CD4-positive, alpha-beta T cell (primary cell): ENCODE measurements around the gene HNRNPA1. TPM values are rescaled to one million over a fixed set of nuclear protein-coding genes. Genes with fewer than 3 reads are reported as not detected.
A peak's percentile ranks its signal among the peaks of the same experiment; 100 is the strongest.
"Not testable (repeated sequence)": the region's sequence is repeated elsewhere in the genome, so short reads cannot be mapped to it uniquely, and the experiment has no call there.

ENCODE experiments used
- ATAC-seq: fragments of 200-7000 bp; cut with Tn5 transposase; one replicate; pipeline ENCODE4 v1.10.0; 2022; ENCODE audit warnings: mild to moderate bottlenecking; ENCODE audit not compliant: poor library complexity
- CTCF ChIA-PET: fragments of 350-600 bp; sonication (Branson Sonifier 250); formaldehyde crosslinking; loops from one replicate; lab custom pipeline; 2021; ENCODE audit warnings: antibody characterized with exemption, inconsistent platforms; lab: Charles Lee
- POLR2A ChIA-PET: fragments of 350-600 bp; sonication (Branson Sonifier 250); formaldehyde crosslinking; loops from one replicate; lab custom pipeline; 2021; ENCODE audit warnings: antibody characterized with exemption, inconsistent platforms; lab: Charles Lee
- DNase-seq, 14 experiments: peaks; one replicate each; pipeline ENCODE4 v3.0.0-alpha.2; 2013 to 2020; ENCODE audit warnings: mixed read lengths in 2 of 14
- H3K27ac ChIP-seq, 2 donors: one replicate each; pipeline versions ENCODE4 v1.5.1 to v1.7.0; 2013; ENCODE audit warnings: low read length in 2 of 2, low read depth in 1 of 2, mild to moderate bottlenecking in 1 of 2
- H3K27me3 ChIP-seq, 2 experiments: 1 replicate in 1 of 2; 2 replicates in 1 of 2; pipeline versions ENCODE4 v1.6.1 to v1.7.0; 2013; ENCODE audit warnings: low read length in 2 of 2, control low read depth in 1 of 2, mild to moderate bottlenecking in 1 of 2, moderate library complexity in 1 of 2; ENCODE audit not compliant: insufficient read depth in 2 of 2, control insufficient read depth in 1 of 2
- H3K36me3 ChIP-seq: one replicate; pipeline ENCODE4 v1.6.1; 2013; ENCODE audit warnings: low read length, control low read depth; ENCODE audit not compliant: insufficient read depth
- H3K4me1 ChIP-seq: one replicate; pipeline ENCODE4 v1.6.1; 2013; ENCODE audit warnings: low read length, control low read depth; ENCODE audit not compliant: insufficient read depth
- H3K4me3 ChIP-seq: one replicate; pipeline ENCODE4 v1.5.1; 2013; ENCODE audit warnings: mild to moderate bottlenecking, low read length, moderate library complexity
- H3K9me3 ChIP-seq, 2 experiments: 1 replicate in 1 of 2; 2 replicates in 1 of 2; pipeline versions ENCODE4 v1.6.1 to v1.7.0; 2013; ENCODE audit warnings: low read length in 2 of 2, mild to moderate bottlenecking in 2 of 2, control low read depth in 1 of 2, moderate library complexity in 1 of 2; ENCODE audit not compliant: control insufficient read depth in 1 of 2, insufficient read depth in 1 of 2
- H3K27ac Mint-ChIP-seq: one replicate; pipeline ENCODE4 v1.8.0; 2020; ENCODE audit warnings: mixed read lengths
- H3K27me3 Mint-ChIP-seq: one replicate; pipeline ENCODE4 v1.8.0; 2021; ENCODE audit warnings: mixed read lengths
- H3K36me3 Mint-ChIP-seq: one replicate; pipeline ENCODE4 v1.8.0; 2021; ENCODE audit warnings: low read depth, mixed read lengths
- H3K4me1 Mint-ChIP-seq: one replicate; pipeline ENCODE4 v1.8.0; 2021; ENCODE audit warnings: low read depth, mixed read lengths
- H3K4me3 Mint-ChIP-seq: one replicate; pipeline ENCODE4 v1.8.0; 2020; ENCODE audit warnings: mild to moderate bottlenecking, mixed read lengths
- H3K9me3 Mint-ChIP-seq: one replicate; pipeline ENCODE4 v1.8.0; 2020; ENCODE audit warnings: mixed read lengths
- intact Hi-C, 2 experiments: fragments of 100-400 bp; cut with DNase I in 1 of 2; cut with micrococcal nuclease in 1 of 2; formaldehyde crosslinking; loops; one replicate each; pipeline versions ENCODE4 v1.15.1 to v1.9.0; 2023 to 2025; cut with DNase I, micrococcal nuclease
- total RNA-seq, 174 experiments: library from RNA in 2 of 174; stranded (reverse) in 2 of 174; gene quantifications; one replicate each; pipeline ENCODE4 v1.2.3 and lab custom pipeline; 2021 to 2026
- TF ChIP-seq, protein P1 (sequence below): fragments of 200-600 bp; IDR thresholded peaks from one replicate; pipeline ENCODE4 v1.8.0; 2022; ENCODE audit warnings: antibody characterized with exemption, mild to moderate bottlenecking

Gene HNRNPA1
- total RNA-seq, 2 experiments from 2014 or later, result 1,969 to 1,994 TPM

- DNase-seq, result peak; percentile 99 to 100 (median 100)
- ChIA-PET CTCF (interaction anchor here (1.0 kb wide), 3 partner anchors 28 to 79 kb away, joined by 3 to 5 read pairs (median 3); partner anchors contain the start of gene COPZ1), POLR2A (interaction anchor here (0.6 to 3.4 kb wide), 52 partner anchors 8 to 1848 kb away, joined by 3 to 82 read pairs (median 4); partner anchors contain the start of genes ATP5MC2, COPZ1, CSAD and EIF4B)
- Histone ChIP-seq H3K27ac (peak within 1 kb of the TSS; percentile 93 to 95), H3K27me3 (no peaks in the 10 kb centered on the region), H3K9me3 (no peaks in the 10 kb centered on the region), H3K36me3 (peaks cover 41% of the 10 kb centered on the region), H3K4me3 (peak within 1 kb of the TSS; percentile 80), H3K4me1 (peaks cover 55% of the 10 kb centered on the region)
- Mint-ChIP-seq H3K4me1 (peaks cover 32% of the 10 kb centered on the region), H3K4me3 (no peak within 1 kb of the TSS), H3K27me3 (no peaks in the 10 kb centered on the region), H3K27ac (no peak within 1 kb of the TSS), H3K9me3 (no peaks in the 10 kb centered on the region), H3K36me3 (peaks cover 5% of the 10 kb centered on the region)
- intact Hi-C loops, result loop anchor here (1.0 to 5.0 kb wide), 5 partner anchors 27 to 79 kb away; partner anchors contain the start of gene COPZ1 (in 2 of the 2)
- TF ChIP-seq, protein P1, sequence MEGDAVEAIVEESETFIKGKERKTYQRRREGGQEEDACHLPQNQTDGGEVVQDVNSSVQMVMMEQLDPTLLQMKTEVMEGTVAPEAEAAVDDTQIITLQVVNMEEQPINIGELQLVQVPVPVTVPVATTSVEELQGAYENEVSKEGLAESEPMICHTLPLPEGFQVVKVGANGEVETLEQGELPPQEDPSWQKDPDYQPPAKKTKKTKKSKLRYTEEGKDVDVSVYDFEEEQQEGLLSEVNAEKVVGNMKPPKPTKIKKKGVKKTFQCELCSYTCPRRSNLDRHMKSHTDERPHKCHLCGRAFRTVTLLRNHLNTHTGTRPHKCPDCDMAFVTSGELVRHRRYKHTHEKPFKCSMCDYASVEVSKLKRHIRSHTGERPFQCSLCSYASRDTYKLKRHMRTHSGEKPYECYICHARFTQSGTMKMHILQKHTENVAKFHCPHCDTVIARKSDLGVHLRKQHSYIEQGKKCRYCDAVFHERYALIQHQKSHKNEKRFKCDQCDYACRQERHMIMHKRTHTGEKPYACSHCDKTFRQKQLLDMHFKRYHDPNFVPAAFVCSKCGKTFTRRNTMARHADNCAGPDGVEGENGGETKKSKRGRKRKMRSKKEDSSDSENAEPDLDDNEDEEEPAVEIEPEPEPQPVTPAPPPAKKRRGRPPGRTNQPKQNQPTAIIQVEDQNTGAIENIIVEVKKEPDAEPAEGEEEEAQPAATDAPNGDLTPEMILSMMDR, result no peak
- ATAC-seq, result peak; percentile 64
Observed at GRCh38 chr12:54279632-54280467, 676 bp upstream of the HNRNPA1 start, which contains the start of gene CBX5. CBX5 (minus strand) TSS chr12:54280122; CDS start chr12:54257650, 22,472 bp downstream.

DNA sequence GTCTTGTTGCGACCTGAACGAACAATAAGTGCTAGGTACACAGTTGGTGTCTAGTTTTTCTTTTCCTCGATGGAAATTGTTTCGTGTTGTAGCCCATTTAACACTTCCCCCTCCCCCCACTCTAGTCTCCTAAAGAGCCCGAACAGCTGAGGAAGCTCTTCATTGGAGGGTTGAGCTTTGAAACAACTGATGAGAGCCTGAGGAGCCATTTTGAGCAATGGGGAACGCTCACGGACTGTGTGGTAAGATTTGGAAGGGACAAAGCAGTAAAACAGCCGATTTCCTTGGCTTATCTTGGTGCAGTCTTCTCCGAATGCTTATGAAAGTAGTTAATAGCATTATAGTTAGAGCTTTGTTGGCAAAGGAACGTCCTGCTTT, 724 bp downstream of the HNRNPA1 start:
- H3K36me3 Mint-ChIP-seq, H3K27me3 ChIP-seq, DNase-seq, H3K27ac Mint-ChIP-seq, H3K27me3 Mint-ChIP-seq, H3K9me3 Mint-ChIP-seq, ATAC-seq, H3K4me3 Mint-ChIP-seq, H3K9me3 ChIP-seq: not testable (repeated sequence)
- intact Hi-C loops, result loop anchor here (2.0 kb wide), 2 partner anchors 44 to 78 kb away; partner anchors contain the start of gene COPZ1 (in 1 of the 2)
- peaks cover 57% of the 10 kb centered on the region for H3K4me1 ChIP-seq
- H3K4me3 ChIP-seq, result peak overlapping the region; percentile 80
- H3K4me1 Mint-ChIP-seq, result peaks cover 21% of the 10 kb centered on the region
- peak overlapping the region; percentile 93 to 95 for H3K27ac ChIP-seq
- H3K36me3 ChIP-seq, result peaks cover 55% of the 10 kb centered on the region
- CTCF ChIA-PET, result interaction anchor here (0.8 to 1.1 kb wide), 4 partner anchors 15 to 88 kb away, joined by 3 to 4 read pairs (median 3); no protein-coding TSS in a partner anchor
- POLR2A ChIA-PET, result interaction anchor here (0.6 to 3.4 kb wide), 7 partner anchors 10 to 77 kb away, joined by 3 to 82 read pairs (median 29); partner anchors contain the start of gene COPZ1

DNA sequence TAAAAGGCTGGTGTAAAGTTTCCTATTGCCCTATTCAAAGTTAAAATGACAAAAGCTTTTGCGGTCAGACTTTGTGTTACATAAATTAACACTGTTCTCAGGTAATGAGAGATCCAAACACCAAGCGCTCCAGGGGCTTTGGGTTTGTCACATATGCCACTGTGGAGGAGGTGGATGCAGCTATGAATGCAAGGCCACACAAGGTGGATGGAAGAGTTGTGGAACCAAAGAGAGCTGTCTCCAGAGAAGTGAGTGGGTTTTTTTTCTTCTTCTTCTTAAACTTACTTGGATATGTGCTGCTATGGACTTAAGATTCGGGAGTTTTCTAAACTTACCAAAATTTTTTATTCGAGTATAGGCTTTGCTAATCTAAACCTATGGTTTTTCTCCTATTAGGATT, 1.2 kb downstream of the HNRNPA1 start:
- intact Hi-C loops, result loop anchor here (2.0 kb wide), 2 partner anchors 43 to 77 kb away; partner anchors contain the start of gene COPZ1 (in 1 of the 2)
- ATAC-seq, H3K27ac Mint-ChIP-seq, H3K4me3 Mint-ChIP-seq, H3K9me3 ChIP-seq, H3K27me3 Mint-ChIP-seq, H3K36me3 Mint-ChIP-seq, H3K27me3 ChIP-seq, H3K9me3 Mint-ChIP-seq, DNase-seq: not testable (repeated sequence)
- ChIA-PET POLR2A (interaction anchor here (0.6 to 3.4 kb wide), 6 partner anchors 10 to 76 kb away, joined by 3 to 82 read pairs (median 42); partner anchors contain the start of gene COPZ1), CTCF (interaction anchor here (0.8 to 1.1 kb wide), 4 partner anchors 14 to 87 kb away, joined by 3 to 4 read pairs (median 3); no protein-coding TSS in a partner anchor)
- H3K4me1 Mint-ChIP-seq, result peaks cover 16% of the 10 kb centered on the region
- H3K27ac ChIP-seq, result peak overlapping the region; percentile 93 to 95
- H3K4me3 ChIP-seq, result peak overlapping the region; percentile 80
- peaks cover 56% of the 10 kb centered on the region for H3K4me1 ChIP-seq
- H3K36me3 ChIP-seq, result peaks cover 59% of the 10 kb centered on the region
